Type B pancreatic cell (in vitro differentiated cells): ENCODE measurements around the gene DGKQ. TPM values are rescaled to one million over a fixed set of nuclear protein-coding genes. Genes with fewer than 3 reads are reported as not detected.

Experiments
- DNase-seq: peaks from one replicate; pipeline ENCODE4 v3.0.0; 2021; ENCODE audit warnings: mixed read lengths; ENCODE audit not compliant: unreplicated experiment; ENCODE audit errors: extremely low spot score
- H3K27ac Mint-ChIP-seq: 2 replicates; pipeline ENCODE4 v1.8.0; 2021; ENCODE audit warnings: mild to moderate bottlenecking, mixed read lengths
- H3K27me3 Mint-ChIP-seq: 2 replicates; pipeline ENCODE4 v1.8.0; 2021; ENCODE audit warnings: mixed read lengths
- H3K36me3 Mint-ChIP-seq: 2 replicates; pipeline ENCODE4 v1.8.0; 2021; ENCODE audit warnings: mixed read lengths
- H3K4me1 Mint-ChIP-seq: one replicate; pipeline ENCODE4 v1.8.0; 2021; ENCODE audit warnings: mixed read lengths; ENCODE audit not compliant: unreplicated experiment
- H3K4me3 Mint-ChIP-seq: 2 replicates; pipeline ENCODE4 v1.8.0; 2021; ENCODE audit warnings: mild to moderate bottlenecking, mixed read lengths
- H3K9me3 Mint-ChIP-seq: 2 replicates; pipeline ENCODE4 v1.8.0; 2021; ENCODE audit warnings: mixed read lengths
- total RNA-seq: library from RNA; stranded (reverse); gene quantifications from 2 replicates; pipeline ENCODE4 v1.2.1, GENCODE V29; 2021; ENCODE audit warnings: low replicate concordance
- TF ChIP-seq, protein P1 (sequence below): fragments of 200-600 bp; sonication (generic); conservative IDR thresholded peaks from 2 replicates; pipeline ENCODE4 v1.5.0; 2021; ENCODE audit warnings: antibody characterized with exemption, mild to moderate bottlenecking

DGKQ gene
- total RNA-seq, 1 donor from 2014 or later = 17.0 TPM

DNA sequence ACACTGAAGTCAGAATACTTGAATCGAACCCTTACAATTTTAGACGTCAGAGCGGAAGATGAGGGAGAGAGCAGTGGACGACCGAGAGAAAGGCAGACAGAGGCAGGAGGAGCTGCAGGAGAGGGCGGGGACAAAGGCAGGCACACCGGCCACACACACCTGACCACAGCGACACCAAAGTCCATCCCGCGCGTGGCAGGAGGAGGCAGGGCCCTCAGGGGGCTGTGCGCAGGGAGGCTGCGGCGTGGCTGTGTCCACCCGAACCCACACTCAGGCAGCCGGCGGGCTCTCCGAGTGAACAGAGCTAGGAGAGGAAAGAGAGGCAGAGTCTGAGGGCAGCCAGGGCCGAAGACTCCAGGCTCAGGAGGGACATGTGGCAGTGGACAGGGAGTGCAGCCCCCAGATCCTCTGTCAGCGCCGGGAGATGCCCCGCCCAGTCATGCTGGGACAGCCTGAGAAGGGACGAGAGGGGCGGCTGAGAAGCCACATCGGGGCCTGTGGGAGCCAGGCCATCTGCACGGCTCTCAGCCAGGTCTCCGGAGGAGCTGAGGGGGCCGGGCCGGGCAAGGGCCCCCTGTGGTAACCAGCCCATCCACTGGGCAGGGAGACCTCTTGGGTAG, 61.4 kb downstream of the DGKQ start:
- H3K4me1 Mint-ChIP-seq = peaks cover 17% of the 10 kb centered on the region
- DNase-seq = no peak
- no peaks in the 10 kb centered on the region for H3K9me3 Mint-ChIP-seq
- peaks cover under 1% of the 10 kb centered on the region for H3K36me3 Mint-ChIP-seq
- no peak overlapping the region for H3K27ac Mint-ChIP-seq
- H3K4me3 Mint-ChIP-seq = no peak overlapping the region
- TF ChIP-seq, protein P1, sequence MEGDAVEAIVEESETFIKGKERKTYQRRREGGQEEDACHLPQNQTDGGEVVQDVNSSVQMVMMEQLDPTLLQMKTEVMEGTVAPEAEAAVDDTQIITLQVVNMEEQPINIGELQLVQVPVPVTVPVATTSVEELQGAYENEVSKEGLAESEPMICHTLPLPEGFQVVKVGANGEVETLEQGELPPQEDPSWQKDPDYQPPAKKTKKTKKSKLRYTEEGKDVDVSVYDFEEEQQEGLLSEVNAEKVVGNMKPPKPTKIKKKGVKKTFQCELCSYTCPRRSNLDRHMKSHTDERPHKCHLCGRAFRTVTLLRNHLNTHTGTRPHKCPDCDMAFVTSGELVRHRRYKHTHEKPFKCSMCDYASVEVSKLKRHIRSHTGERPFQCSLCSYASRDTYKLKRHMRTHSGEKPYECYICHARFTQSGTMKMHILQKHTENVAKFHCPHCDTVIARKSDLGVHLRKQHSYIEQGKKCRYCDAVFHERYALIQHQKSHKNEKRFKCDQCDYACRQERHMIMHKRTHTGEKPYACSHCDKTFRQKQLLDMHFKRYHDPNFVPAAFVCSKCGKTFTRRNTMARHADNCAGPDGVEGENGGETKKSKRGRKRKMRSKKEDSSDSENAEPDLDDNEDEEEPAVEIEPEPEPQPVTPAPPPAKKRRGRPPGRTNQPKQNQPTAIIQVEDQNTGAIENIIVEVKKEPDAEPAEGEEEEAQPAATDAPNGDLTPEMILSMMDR = no peak
- no peaks in the 10 kb centered on the region for H3K27me3 Mint-ChIP-seq

DNA sequence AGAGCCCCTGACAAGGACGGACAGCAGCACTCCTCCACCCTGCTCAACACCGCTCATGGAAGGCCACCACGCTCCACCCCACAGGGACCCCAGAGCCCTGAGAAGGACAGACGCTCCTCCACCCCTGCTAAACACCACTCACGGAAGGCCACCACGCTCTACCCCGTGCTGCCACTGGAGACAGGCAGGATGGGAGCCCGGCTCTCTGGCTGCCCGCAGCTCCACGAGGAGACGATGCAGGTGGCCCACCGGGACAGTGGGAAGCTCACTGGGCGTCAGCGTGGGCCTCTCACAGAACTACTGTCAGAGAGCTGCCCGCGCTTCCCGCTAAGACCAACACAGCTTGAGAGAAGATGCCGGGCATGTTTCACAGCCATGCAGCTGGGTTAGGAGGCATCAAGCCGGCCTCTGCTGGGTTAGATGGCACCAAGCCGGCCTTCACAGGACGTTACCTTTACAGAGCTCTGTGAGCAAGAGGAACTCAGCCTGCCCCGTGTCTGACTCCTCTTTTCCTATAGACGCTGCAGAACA, 62.1 kb downstream of the DGKQ start:
- no peaks in the 10 kb centered on the region for H3K36me3 Mint-ChIP-seq
- no peak overlapping the region for H3K27ac Mint-ChIP-seq
- H3K9me3 Mint-ChIP-seq = no peaks in the 10 kb centered on the region

DNA sequence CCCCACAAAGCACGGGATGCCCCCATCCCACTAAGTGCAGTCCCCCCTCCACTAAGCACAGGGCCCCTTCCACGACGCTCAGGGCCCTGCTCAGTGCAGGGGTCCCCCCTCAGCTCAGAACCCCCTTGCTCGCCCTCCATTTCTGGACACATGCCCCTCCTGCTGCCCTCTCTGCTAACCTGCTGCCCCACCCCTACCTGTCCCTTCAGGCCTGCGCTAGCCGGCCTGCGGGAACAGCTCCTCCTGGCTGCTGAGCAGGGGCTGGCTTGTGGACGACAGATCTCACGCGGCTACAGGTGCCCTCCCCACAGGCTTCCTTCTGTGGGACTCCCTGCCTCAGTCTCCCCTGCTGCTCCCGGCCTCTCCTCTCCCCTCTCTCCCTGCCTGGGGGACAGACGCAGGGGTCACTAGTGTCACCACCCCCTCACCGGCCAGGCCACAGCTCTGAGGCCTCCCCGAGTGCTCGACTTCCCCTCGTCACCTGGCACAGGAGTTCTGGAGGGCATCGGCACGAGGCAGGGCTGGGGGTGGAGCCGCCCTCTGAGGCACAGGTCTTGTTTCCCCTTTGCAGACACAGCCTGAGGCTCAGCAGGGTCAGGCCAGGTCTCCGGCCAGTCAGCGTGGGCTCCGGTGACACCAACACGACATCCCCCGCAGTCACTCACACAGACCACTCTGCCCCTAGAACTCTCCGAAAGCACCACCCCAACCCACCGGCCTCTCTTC, 62.8 kb downstream of the DGKQ start:
- H3K27ac Mint-ChIP-seq = no peak overlapping the region
- TF ChIP-seq, protein P1 = no peak

More for the DNA sequence above, 62.1 kb downstream of the DGKQ start:
- H3K4me3 Mint-ChIP-seq = no peak overlapping the region
- TF ChIP-seq, protein P1 = no peak
- no peak for DNase-seq
- no peaks in the 10 kb centered on the region for H3K27me3 Mint-ChIP-seq
- peaks cover 12% of the 10 kb centered on the region for H3K4me1 Mint-ChIP-seq

DNA sequence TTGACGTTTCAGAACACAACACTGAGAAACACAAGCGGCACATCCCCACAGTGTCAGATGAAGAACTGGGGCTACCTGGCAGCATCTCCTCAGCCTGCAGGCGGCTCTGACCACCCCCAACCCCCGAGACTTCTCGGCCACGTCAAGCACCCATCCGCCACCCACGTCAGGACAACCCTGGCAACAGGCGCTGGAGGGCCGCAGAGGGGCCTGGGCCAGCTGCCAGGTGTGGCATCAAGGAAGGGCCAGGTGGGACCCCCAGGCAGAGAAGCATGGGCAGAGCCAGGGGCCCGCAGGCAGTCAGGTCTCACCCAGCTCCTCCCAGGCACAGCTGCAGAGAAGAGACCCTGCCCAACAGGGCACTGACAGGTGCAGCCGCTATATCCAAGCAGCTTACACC, 63.5 kb downstream of the DGKQ start:
- H3K36me3 Mint-ChIP-seq = no peaks in the 10 kb centered on the region
- no peaks in the 10 kb centered on the region for H3K4me1 Mint-ChIP-seq
- TF ChIP-seq, protein P1 = no peak
- no peak overlapping the region for H3K27ac Mint-ChIP-seq
- H3K27me3 Mint-ChIP-seq = no peaks in the 10 kb centered on the region
- H3K9me3 Mint-ChIP-seq = no peaks in the 10 kb centered on the region
- H3K4me3 Mint-ChIP-seq = no peak overlapping the region
- no peak for DNase-seq

More for the DNA sequence above, 62.8 kb downstream of the DGKQ start:
- no peak overlapping the region for H3K4me3 Mint-ChIP-seq
- DNase-seq = no peak
- H3K9me3 Mint-ChIP-seq = no peaks in the 10 kb centered on the region
- peaks cover 6% of the 10 kb centered on the region for H3K4me1 Mint-ChIP-seq
- no peaks in the 10 kb centered on the region for H3K27me3 Mint-ChIP-seq
- H3K36me3 Mint-ChIP-seq = no peaks in the 10 kb centered on the region

DNA sequence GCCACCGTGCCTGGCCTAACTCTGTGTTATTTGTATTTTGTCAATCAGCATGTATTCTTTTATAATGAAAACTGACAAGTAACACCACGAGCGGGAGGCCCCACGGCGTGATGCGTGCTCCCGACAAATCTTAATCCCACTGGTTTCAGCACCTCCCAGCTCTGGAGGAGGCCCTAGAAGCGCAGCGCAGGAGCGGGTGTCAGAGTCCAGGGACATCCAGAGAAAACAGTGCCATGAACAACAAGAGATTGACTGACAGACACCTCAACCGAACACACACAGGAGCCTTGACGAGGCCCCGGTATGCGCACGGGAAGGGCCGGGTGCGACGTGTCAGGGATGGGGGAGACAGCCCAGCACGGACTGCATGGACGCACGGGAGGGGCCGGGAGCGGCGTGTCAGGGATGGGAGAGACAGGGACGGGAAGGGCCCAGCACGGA, 64.2 kb downstream of the DGKQ start:
- no peaks in the 10 kb centered on the region for H3K4me1 Mint-ChIP-seq
- no peaks in the 10 kb centered on the region for H3K36me3 Mint-ChIP-seq
- no peaks in the 10 kb centered on the region for H3K27me3 Mint-ChIP-seq
- H3K9me3 Mint-ChIP-seq = no peaks in the 10 kb centered on the region
- H3K4me3 Mint-ChIP-seq = no peak overlapping the region
- no peak overlapping the region for H3K27ac Mint-ChIP-seq
- DNase-seq = no peak
- TF ChIP-seq, protein P1 = no peak

Other genes starting within 250 kb of the DGKQ start
- 3.7 and 5.6 TPM in 2 replicates for gene CPLX1, start 147.4 kb downstream of the DGKQ start, total RNA-seq
- 97.1 and 115 TPM in 2 replicates for gene GAK, start 41.3 kb downstream of the DGKQ start, total RNA-seq
- gene TMEM175, start 41.1 kb downstream of the DGKQ start, total RNA-seq = 21.4 and 33.6 TPM in 2 replicates
- gene IDUA, start 13.5 kb upstream of the DGKQ start, total RNA-seq = 20.7 and 37.2 TPM in 2 replicates
- gene SLC26A1, start 19.8 kb upstream of the DGKQ start, total RNA-seq = 2.8 and 3.8 TPM in 2 replicates
- 20.5 and 30.9 TPM in 2 replicates for gene FGFRL1, start 38.1 kb upstream of the DGKQ start, total RNA-seq
- 3.0 and 3.5 TPM in 2 replicates for gene RNF212, start 140.0 kb upstream of the DGKQ start, total RNA-seq
- 8.8 and 10.4 TPM in 2 replicates for gene SPON2, start 199.0 kb upstream of the DGKQ start, total RNA-seq